Posterior cingulate gyrus (tissue), 11 donors: ENCODE data around the gene LYST.

ENCODE experiments used
- DNase-seq, 10 donors: peaks; one replicate each; pipeline versions ENCODE4 v3.0.0 to v3.0.0-alpha.2; 2020 to 2021; ENCODE audit warnings: mixed read lengths in 3 of 10
- intact Hi-C: fragments of 100-400 bp; cut with DNase I; formaldehyde crosslinking; loops from one replicate; pipeline ENCODE4 v1.15.1; 2023

The LYST gene

DNA sequence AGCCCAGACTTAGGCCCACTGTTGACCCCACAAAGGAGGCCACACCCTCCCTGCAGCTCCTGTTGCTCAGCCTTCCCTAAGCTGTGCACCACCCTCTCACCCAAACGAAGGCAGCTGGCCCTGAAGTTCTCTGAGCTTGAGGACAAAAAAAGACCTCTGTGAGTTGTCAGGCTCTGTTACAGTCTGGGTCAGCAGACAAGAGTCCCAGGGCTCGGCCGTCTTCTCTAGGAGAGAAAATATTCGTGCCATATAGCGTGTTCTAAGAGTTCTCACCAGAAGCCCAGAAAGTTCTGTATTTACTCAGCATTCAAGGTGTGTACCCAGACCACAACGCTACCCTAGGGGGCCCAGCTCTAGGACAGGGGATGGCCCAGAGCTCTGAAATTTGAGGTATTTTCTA, 25.5 kb upstream of the LYST start:
- no peak for DNase-seq
- intact Hi-C loops = no loop called here

- DNase-seq = no peak
- intact Hi-C loops = no loop called here
Observed at GRCh38 chr1:235888119-235888643, 21.5 kb upstream of the LYST start.

GRCh38 chr1:235887676-235888075, 21.0 kb upstream of the LYST start:
- intact Hi-C loops = no loop called here
- no peak for DNase-seq

- no peak for DNase-seq
- intact Hi-C loops = no loop called here
Observed at GRCh38 chr1:235885655-235886262, 19.1 kb upstream of the LYST start.

DNA sequence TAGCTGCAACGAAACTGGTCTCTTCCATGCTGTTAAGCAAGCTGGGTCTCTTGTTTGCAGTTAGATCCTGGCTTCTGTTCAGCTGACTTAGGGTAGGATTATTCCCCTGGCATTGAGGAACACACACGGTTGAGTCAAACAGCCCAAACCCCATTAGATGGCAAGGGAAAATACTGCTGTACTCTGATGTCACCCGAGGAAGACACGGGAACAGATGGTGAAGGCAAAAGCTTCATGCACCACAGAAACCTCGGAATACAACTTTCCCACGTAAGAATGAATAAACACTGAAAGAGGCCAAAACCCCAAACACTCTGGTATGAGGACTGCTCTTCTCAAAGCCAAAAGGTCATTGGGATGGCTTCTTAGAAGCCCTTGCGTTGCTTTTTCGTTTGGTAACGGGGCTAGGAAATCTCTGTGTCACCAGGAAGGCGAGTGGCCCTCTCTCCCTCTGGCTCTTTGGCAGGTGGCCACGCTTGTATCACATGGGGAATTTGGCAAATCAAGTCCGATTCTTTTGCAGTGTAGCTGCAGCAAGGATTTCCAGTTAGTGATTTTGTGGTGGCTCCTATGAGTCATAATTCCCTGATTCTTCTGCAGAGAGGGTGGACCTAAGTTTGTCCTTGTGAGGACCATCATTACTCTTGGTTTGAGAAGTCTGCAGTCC, 16.7 kb upstream of the LYST start:
- peak; percentile 64 to 95 (median 80) for DNase-seq
- intact Hi-C loops = no loop called here

DNA sequence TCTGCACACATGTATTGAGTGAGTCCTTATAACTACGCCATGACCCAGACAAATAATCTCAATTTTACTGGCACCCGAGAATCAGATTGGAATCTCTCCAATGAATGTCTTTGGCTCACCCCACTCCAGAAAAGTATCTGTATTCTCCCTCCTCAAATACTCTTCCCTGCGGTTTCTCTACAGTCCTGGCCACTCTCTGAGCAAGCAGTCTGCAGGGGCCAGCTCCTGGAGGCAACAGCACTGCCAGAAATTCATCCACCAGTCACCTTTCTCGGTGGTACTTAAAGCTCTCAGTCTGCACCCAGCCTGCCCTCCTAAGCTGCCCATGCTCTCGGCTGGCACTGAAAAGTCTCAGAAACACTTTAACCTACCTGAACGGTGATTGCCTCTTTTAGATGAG, 16.1 kb upstream of the LYST start:
- intact Hi-C loops = no loop called here

GRCh38 chr1:235881930-235882700, 15.4 kb upstream of the LYST start:
- intact Hi-C loops = no loop called here
- no peak for DNase-seq

More for the DNA sequence above, 16.1 kb upstream of the LYST start:
- peak in 1 of 10 donors; percentile 51 for DNase-seq

- intact Hi-C loops = no loop called here
- DNase-seq = peak in 1 of 10 donors; percentile 55
Observed at GRCh38 chr1:235878082-235878811, 11.5 kb upstream of the LYST start.

DNA sequence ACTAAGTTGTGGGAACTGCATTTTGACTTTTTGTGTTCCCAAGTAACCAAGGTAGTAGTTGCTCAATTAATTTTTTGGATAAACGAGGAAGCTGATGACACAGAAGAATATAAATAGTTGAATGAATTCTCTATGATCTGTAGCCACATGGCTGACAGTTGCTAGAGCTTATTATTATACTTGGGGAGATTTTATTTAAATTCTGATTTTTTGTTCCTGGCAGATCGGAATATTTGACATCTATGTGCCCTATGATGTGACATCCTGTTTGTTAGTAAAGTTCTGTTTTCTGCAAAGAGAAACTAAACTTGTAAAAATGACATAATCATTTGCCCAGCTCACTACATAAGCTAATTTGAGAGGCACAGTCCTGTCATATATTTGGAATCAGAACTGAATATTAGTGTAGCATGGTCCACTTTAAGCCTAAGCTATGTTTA, 9.7 kb upstream of the LYST start:
- no peak for DNase-seq
- intact Hi-C loops = no loop called here

- no peak for DNase-seq
- intact Hi-C loops = no loop called here
Observed at GRCh38 chr1:235875036-235875597, 8.4 kb upstream of the LYST start.

DNA sequence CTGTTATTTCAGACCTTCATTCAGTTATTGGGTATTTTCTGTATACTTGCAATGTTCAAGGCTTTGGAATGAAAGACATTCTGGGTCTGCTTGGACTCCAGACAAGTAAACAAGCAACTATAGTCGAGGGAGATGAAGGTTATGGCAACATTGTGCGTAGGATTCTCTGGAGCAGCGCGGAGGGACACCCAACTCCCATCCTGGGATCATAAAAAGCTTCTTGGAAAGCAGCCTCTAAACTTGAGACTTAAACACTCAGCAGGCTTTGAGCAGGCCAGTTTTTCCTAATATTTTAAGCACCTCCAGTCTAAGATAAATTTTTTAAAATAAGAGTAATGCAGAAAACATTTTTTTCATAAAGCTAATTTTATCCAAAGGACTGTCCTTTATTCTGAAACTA, 7.6 kb upstream of the LYST start:
- intact Hi-C loops = no loop called here
- DNase-seq = no peak

- intact Hi-C loops = no loop called here
- no peak for DNase-seq
Observed at GRCh38 chr1:235873571-235873970, 6.9 kb upstream of the LYST start.

DNA sequence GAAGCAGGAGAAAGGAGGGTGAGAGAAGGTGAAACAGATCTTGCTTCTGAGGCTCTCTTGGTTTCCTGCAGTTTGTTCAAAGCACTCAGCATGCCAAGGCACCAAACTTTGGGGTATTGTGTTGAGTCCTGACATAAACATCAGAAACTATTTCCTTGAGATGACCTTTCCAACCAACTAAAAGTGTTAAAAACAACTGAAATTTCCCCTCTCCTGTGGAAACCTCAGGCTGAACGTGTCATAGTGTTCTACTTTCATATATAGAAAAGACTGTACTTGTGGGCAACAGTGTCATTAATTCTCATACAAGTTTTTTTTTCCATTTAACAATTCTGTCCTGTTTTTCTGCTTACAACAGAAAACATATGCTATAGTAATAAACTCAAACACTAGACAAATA, 6.3 kb upstream of the LYST start:
- intact Hi-C loops = no loop called here
- no peak for DNase-seq

GRCh38 chr1:235872270-235872669, 5.6 kb upstream of the LYST start:
- intact Hi-C loops = no loop called here
- DNase-seq = no peak

DNA sequence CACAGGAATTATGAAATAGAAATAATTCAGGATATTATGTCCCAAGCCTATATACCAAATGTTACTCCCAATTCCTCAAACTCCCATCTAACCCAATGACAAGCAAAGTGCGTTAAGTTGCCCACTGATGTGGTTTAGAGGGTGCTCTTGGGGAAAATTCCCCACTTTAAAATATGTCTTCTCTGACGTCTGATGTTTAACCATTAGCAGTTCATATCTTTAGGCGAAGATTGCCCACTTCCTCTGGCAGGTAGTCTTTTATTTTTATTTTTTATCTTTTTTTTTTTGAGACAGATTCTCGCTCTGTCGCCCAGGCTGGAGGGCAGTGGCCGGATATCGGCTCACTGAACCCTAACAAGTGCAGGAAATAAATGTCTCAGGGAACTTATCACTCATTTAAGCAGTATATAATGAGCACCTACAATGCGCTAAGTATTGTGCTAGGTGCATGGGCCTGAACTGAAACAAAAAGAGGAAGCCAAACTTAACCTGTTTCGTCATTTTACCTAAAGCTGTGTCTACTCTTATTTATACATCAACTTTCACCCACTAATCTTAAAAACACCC, 1.3 kb upstream of the LYST start:
- intact Hi-C loops = loop anchor here (5.0 to 10.0 kb wide), 2 partner anchors 363 to 501 kb away; partner anchors contain the start of genes B3GALNT2 and TBCE
- DNase-seq = no peak

- peak; percentile 93 to 100 (median 97) for DNase-seq
- intact Hi-C loops = loop anchor here (5.0 to 10.0 kb wide), 2 partner anchors 362 to 500 kb away; partner anchors contain the start of genes B3GALNT2 and TBCE
Observed at GRCh38 chr1:235866913-235867845, 473 bp upstream of the LYST start.

GRCh38 chr1:235865565-235866204, 1.0 kb downstream of the LYST start:
- intact Hi-C loops = loop anchor here (2.0 to 10.0 kb wide), 3 partner anchors 105 to 498 kb away; partner anchors contain the start of genes B3GALNT2 and TBCE

DNA sequence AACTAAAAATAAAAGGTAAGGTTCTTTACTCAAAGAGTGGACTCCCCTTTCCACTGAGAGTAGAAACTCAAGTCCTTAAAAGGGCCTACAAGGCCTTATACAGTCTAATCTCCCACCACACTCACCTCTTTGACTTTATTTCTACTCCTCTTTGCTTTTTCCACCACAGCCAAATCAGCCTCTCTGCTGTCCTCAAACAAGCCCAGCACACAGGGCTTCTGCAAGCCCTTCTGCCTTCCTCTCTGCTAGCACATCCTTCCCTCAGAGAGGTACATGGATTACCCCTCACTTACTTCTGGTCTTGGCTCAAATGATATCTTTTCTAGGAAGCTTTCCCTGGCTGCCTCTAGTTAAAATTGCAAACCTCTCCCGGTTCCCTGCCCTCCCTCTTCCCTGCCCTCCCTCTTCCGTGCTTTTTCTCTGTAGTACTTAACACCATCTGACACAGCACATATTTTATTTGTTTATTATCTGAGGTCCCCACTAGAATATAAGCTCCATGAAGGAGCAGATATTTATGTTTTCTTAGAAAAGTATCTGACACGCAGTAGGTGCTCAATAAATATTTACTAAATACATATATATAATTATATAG, 1.7 kb downstream of the LYST start:
- DNase-seq = no peak
- intact Hi-C loops = loop anchor here (2.0 to 10.0 kb wide), 3 partner anchors 106 to 498 kb away; partner anchors contain the start of genes B3GALNT2 and TBCE

More at GRCh38 chr1:235865565-235866204, 1.0 kb downstream of the LYST start:
- DNase-seq = no peak
